Nephron progenitor cell (in vitro differentiated cells): Measurements from ENCODE around the gene CNTD1.

Experiments
- DNase-seq: peaks from one replicate; pipeline ENCODE4 v3.0.0; 2021
- H3K27ac Mint-ChIP-seq: 2 replicates; pipeline ENCODE4 v1.8.0; 2021; ENCODE audit warnings: mild to moderate bottlenecking, moderate library complexity, mixed read lengths
- H3K27me3 Mint-ChIP-seq: 2 replicates; pipeline ENCODE4 v1.8.0; 2021; ENCODE audit warnings: mild to moderate bottlenecking, low read depth, mixed read lengths; ENCODE audit not compliant: poor library complexity
- H3K36me3 Mint-ChIP-seq: 2 replicates; pipeline ENCODE4 v1.8.0; 2021; ENCODE audit warnings: low read depth, mixed read lengths
- H3K4me1 Mint-ChIP-seq: 2 replicates; pipeline ENCODE4 v1.8.0; 2021; ENCODE audit warnings: mixed read lengths
- H3K4me3 Mint-ChIP-seq: 2 replicates; pipeline ENCODE4 v1.8.0; 2021; ENCODE audit warnings: mild to moderate bottlenecking, moderate library complexity, mixed read lengths
- H3K9me3 Mint-ChIP-seq: 2 replicates; pipeline ENCODE4 v1.8.0; 2021; ENCODE audit warnings: mild to moderate bottlenecking, moderate library complexity, mixed read lengths
- TF ChIP-seq, protein P1 (sequence below): fragments of 200-600 bp; sonication (generic); IDR thresholded peaks from 2 replicates; pipeline ENCODE4 v1.5.0; 2021; ENCODE audit warnings: antibody characterized with exemption

The CNTD1 gene

DNA sequence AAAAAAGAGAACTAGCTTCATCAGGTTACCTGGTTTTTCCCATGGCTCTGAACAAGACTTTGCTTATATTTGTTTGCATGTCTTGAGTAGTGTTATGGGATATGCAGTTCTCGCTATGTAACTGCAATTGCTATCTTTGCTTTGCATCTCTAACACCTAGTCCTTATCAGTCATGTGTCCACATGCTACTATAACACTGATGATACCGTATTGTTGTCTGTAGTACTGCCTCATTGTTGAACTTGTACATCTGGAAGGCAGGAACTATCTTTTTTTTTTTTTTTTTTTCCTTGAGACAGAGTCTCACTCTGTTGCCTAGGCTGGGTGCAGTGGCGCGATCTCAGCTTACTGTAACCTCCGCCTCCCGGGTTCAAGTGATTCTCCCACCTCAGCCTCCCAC lies 37.1 kb downstream of the CNTD1 start:
- Mint-ChIP-seq H3K27me3 (peaks cover 3% of the 10 kb centered on the region), H3K27ac (no peak overlapping the region), H3K4me3 (no peak overlapping the region), H3K4me1 (peaks cover 24% of the 10 kb centered on the region), H3K36me3 (peaks cover 49% of the 10 kb centered on the region), H3K9me3 (no peaks in the 10 kb centered on the region)
- DNase-seq: no peak
- TF ChIP-seq, protein P1, sequence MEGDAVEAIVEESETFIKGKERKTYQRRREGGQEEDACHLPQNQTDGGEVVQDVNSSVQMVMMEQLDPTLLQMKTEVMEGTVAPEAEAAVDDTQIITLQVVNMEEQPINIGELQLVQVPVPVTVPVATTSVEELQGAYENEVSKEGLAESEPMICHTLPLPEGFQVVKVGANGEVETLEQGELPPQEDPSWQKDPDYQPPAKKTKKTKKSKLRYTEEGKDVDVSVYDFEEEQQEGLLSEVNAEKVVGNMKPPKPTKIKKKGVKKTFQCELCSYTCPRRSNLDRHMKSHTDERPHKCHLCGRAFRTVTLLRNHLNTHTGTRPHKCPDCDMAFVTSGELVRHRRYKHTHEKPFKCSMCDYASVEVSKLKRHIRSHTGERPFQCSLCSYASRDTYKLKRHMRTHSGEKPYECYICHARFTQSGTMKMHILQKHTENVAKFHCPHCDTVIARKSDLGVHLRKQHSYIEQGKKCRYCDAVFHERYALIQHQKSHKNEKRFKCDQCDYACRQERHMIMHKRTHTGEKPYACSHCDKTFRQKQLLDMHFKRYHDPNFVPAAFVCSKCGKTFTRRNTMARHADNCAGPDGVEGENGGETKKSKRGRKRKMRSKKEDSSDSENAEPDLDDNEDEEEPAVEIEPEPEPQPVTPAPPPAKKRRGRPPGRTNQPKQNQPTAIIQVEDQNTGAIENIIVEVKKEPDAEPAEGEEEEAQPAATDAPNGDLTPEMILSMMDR: no peak

DNA sequence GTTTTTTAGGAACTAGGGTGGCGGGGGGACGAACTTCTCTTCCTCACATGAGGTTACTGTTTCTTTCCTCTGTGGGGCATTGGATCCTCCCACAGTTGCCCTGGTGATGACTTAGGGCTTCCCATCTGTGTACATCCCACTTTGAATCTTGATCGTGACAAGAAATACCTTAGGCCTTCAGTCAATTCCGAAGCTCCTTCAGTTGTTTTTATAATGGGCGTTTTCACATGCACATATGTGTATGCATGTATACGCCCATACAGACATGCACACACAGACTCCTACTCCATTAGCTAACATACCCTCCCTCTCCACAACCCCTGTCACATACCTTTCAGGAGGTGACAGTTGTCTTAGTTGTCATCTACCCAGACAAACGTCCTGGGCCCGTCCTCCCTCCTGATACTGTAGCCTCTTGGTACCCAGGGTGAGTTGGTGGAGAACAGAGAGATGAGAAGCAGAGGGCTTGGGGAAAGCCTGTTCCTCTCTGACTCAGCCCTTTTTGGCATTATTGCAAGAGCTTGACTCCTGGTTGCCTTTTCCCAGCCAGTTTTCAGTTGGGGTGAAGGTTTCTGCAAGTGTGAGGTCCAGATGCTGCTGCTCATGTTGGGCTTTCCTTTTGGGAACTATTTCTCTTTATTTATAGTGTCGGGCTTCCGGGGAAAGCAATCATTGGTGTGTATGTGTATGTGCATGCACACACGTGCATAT lies 43.5 kb downstream of the CNTD1 start:
- Mint-ChIP-seq H3K27ac (no peak overlapping the region), H3K9me3 (no peaks in the 10 kb centered on the region), H3K36me3 (peaks cover 41% of the 10 kb centered on the region), H3K4me3 (no peak overlapping the region), H3K27me3 (no peaks in the 10 kb centered on the region), H3K4me1 (no peaks in the 10 kb centered on the region)
- TF ChIP-seq, protein P1: no peak
- no peak for DNase-seq

DNA sequence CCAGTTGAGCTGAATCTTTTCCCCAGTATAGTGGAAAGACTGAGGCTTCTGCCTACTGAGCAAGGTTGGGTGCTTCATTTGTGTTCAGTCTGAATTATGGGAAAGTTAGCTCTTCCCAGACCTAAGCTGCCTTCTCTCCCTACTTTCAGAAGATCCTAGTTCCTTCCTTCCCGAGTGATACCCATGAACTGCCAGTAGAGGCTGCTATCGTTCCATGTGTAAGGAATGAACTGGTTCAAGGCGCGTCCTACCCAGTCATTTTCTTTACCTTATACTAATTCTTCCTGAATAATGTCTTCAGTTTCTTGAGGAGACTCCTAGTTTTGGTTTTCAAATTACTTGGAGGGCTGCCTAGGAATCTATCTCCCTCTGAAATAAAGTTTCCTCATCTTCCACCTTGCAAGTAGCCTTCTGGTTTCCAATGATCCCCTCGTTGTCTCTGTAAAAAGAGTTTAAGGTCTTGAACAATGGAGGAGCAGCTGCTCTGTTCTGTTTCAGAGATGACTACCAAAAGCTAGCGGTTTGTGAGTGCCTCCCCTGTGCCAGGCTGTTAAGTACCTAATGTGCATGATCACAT lies 44.8 kb downstream of the CNTD1 start:
- H3K27ac Mint-ChIP-seq: peak overlapping the region; percentile 13
- DNase-seq: peak; percentile 40

DNA sequence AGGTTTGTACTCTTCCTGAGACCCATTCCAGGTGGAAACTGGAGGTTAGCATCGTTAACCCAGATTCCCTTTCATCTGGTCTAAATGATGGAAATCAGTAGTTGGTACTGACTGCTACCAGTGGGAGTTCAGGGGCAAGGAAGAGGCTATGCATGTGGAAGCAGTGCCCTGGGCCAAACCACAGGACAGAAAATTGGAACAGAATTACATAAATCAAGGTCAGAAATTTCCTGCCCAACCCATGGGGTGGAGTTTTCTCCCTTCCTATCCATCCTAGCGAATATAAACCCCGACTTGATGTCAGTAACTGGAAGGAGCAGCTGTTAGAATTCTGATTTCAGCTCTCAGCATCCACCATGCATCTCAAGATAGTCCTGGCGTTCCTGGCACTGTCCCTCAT lies 45.6 kb downstream of the CNTD1 start, which contains the start of gene AOC2:
AOC2 (plus strand) TSS at position 310 of the 400 bp plus-strand sequence; CDS start at position 357, 47 bp downstream.
- TF ChIP-seq, protein P1: no peak
- Mint-ChIP-seq H3K36me3 (peaks cover 25% of the 10 kb centered on the region), H3K9me3 (no peaks in the 10 kb centered on the region), H3K4me3 (no peak within 1 kb of the TSS), H3K27me3 (no peaks in the 10 kb centered on the region), H3K27ac (peak within 1 kb of the TSS; percentile 57), H3K4me1 (peaks cover 2% of the 10 kb centered on the region)
- no peak for DNase-seq

More for the DNA sequence above, 44.8 kb downstream of the CNTD1 start:
- Mint-ChIP-seq H3K27me3 (no peaks in the 10 kb centered on the region), H3K9me3 (no peaks in the 10 kb centered on the region), H3K36me3 (peaks cover 33% of the 10 kb centered on the region), H3K4me1 (no peaks in the 10 kb centered on the region), H3K4me3 (no peak overlapping the region)
- TF ChIP-seq, protein P1: peak; percentile 96

DNA sequence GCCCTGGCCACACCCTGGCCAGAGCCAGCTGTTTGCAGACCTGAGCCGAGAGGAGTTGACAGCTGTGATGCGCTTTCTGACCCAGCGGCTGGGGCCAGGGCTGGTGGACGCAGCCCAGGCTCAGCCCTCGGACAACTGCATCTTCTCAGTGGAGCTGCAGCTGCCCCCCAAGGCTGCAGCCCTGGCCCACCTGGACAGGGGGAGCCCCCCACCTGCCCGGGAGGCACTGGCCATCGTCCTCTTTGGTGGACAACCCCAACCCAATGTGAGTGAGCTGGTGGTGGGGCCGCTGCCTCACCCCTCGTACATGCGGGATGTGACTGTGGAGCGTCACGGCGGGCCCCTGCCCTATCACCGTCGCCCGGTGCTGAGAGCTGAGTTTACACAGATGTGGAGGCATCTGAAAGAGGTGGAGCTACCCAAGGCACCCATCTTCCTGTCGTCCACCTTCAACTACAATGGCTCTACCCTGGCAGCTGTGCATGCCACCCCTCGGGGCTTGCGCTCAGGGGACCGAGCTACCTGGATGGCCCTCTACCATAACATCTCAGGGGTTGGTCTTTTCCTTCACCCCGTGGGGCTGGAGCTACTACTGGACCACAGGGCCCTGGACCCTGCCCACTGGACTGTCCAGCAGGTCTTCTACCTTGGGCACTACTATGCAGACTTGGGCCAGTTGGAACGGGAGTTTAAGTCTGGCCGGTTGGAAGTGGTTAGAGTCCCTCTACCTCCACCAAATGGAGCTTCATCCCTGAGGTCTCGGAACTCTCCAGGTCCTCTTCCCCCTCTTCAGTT lies 46.3 kb downstream of the CNTD1 start:
- no peak for DNase-seq
- Mint-ChIP-seq H3K4me1 (peaks cover 9% of the 10 kb centered on the region), H3K27me3 (no peaks in the 10 kb centered on the region), H3K9me3 (no peaks in the 10 kb centered on the region), H3K4me3 (no peak overlapping the region), H3K36me3 (peaks cover 21% of the 10 kb centered on the region), H3K27ac (peak overlapping the region; percentile 57)
- TF ChIP-seq, protein P1: no peak
